Measurements from ENCODE around the gene SHF.

DNA sequence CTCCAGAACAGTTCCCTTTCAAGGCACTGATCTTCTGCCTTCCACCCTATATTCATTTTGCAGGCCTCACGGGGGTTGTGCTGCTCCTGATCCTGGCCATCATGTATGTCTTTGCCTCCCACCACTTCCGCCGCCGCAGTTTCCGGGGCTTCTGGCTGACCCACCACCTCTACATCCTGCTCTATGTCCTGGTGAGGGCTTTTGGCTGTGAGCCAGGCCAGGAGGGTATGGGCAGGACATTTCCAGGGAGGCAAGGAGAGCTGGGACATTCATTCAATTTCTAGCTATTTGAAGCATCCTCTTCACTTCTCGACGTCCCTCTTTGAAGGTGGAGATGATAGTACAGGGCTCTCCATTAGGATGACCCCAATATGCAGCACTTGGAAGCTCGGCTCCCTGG, 32.0 kb downstream of the SHF start:
- TF ChIP-seq, protein P1, sequence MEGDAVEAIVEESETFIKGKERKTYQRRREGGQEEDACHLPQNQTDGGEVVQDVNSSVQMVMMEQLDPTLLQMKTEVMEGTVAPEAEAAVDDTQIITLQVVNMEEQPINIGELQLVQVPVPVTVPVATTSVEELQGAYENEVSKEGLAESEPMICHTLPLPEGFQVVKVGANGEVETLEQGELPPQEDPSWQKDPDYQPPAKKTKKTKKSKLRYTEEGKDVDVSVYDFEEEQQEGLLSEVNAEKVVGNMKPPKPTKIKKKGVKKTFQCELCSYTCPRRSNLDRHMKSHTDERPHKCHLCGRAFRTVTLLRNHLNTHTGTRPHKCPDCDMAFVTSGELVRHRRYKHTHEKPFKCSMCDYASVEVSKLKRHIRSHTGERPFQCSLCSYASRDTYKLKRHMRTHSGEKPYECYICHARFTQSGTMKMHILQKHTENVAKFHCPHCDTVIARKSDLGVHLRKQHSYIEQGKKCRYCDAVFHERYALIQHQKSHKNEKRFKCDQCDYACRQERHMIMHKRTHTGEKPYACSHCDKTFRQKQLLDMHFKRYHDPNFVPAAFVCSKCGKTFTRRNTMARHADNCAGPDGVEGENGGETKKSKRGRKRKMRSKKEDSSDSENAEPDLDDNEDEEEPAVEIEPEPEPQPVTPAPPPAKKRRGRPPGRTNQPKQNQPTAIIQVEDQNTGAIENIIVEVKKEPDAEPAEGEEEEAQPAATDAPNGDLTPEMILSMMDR (conservative IDR thresholded peaks at IDR 0.05 in 1 of 2, IDR thresholded peaks at IDR 0.05 in 1 of 2; ENCODE audit: low read depth in 1 of 2, low read length in 2 of 2) = no peak
- TF ChIP-seq EZH2 (IDR thresholded peaks at IDR 0.05; ENCODE audit: low read length, missing control alignments) = no peak
